ENCODE measurements around the gene MLANA. TPM values are rescaled to one million over a fixed set of nuclear protein-coding genes. Genes with fewer than 3 reads are reported as not detected.

MLANA gene
- total RNA-seq, 1 donor from 2014 or later: not detected

DNA sequence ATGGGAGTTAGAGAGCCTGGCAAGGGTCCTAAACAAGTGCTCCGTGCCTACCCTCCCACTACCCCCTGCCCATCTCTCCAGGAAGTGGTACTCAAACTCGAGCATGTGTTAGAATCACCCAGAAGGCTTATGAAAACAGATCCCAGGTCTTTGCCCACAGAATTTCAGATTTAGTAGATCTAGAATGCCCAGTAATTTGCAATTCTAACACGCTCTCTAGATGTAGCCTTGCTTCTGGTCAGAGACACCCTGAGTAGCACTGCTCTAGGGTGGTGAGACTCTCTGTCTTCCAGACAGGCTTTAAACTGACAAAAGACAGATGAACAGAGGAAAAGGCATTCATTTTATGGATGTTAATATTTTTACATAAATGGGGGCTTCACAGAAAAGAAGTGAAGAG lies 37.1 kb upstream of the MLANA start:
- no peak overlapping the region for H3K27ac Mint-ChIP-seq
- H3K36me3 Mint-ChIP-seq: no peaks in the 10 kb centered on the region
- no peak overlapping the region for H3K4me3 Mint-ChIP-seq
- DNase-seq (ENCODE audit: low spot score in 2 of 2, unreplicated experiment in 2 of 2): no peak
- TF ChIP-seq, protein P1, sequence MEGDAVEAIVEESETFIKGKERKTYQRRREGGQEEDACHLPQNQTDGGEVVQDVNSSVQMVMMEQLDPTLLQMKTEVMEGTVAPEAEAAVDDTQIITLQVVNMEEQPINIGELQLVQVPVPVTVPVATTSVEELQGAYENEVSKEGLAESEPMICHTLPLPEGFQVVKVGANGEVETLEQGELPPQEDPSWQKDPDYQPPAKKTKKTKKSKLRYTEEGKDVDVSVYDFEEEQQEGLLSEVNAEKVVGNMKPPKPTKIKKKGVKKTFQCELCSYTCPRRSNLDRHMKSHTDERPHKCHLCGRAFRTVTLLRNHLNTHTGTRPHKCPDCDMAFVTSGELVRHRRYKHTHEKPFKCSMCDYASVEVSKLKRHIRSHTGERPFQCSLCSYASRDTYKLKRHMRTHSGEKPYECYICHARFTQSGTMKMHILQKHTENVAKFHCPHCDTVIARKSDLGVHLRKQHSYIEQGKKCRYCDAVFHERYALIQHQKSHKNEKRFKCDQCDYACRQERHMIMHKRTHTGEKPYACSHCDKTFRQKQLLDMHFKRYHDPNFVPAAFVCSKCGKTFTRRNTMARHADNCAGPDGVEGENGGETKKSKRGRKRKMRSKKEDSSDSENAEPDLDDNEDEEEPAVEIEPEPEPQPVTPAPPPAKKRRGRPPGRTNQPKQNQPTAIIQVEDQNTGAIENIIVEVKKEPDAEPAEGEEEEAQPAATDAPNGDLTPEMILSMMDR (IDR thresholded peaks at IDR 0.05; ENCODE audit: unreplicated experiment): no peak
- peaks cover 22% of the 10 kb centered on the region for H3K4me1 Mint-ChIP-seq
- no peaks in the 10 kb centered on the region for H3K9me3 Mint-ChIP-seq
- no peaks in the 10 kb centered on the region for H3K27me3 Mint-ChIP-seq (ENCODE audit: low read depth)

DNA sequence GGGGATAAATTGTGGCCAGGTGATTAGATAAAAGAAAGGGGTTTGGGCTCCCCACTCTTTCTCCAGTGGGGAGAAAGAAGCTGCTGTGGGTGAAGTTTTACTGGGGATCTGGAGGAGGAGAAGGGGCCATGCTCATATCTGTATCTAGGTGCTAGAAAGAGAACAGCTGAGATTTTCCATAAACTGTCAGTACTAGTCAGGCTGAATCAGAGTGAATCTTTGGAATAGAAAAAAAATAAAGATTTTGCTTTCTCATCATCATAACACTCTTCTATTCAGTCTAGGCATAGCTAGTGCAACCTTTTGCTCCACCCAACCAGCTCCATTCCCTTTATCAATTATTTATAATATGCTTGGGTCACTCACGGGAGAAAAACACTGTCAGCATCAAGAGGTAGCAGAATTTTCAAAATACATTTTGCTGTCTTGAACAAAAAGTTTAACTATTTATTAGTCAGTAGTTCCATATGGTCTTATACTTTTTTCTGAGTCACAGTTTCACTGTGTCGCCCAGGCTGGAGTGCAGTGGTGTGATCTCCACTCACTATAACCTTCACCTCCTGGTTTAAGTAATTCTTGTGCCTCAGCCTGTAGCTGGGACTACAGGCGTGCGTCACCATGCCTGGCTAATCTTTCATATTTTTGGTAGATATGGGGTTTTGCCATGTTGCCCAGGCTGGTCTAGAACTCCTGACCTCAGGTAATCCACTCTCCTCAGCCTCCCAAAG lies 36.5 kb upstream of the MLANA start:
- Mint-ChIP-seq H3K36me3 (no peaks in the 10 kb centered on the region), H3K27ac (no peak overlapping the region), H3K4me1 (peaks cover 22% of the 10 kb centered on the region), H3K9me3 (no peaks in the 10 kb centered on the region), H3K27me3 (ENCODE audit: low read depth) (no peaks in the 10 kb centered on the region), H3K4me3 (no peak overlapping the region)
- TF ChIP-seq, protein P1 (IDR thresholded peaks at IDR 0.05; ENCODE audit: unreplicated experiment): no peak
- DNase-seq (ENCODE audit: low spot score in 2 of 2, unreplicated experiment in 2 of 2): no peak

DNA sequence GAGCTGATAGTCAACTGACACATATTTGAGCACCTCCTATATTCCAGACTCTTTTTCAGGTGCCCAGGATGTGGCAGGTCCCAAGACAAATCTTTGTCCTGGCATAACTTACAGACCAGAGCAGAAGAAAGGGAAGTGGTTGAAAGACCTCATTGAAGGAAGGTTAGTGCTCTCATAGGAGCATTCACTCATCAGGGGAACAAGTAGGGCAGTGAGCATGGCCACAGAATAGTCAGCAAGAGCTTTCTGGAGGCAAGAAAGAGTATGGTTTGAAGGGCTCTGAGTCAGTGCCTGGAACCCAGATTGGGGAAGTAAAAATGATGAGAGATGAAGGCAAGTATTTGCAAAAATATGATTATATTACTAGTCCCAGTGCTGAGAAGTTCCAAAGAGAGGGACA lies 32.8 kb upstream of the MLANA start:
- no peaks in the 10 kb centered on the region for H3K9me3 Mint-ChIP-seq
- H3K4me1 Mint-ChIP-seq: peaks cover 14% of the 10 kb centered on the region
- H3K27me3 Mint-ChIP-seq (ENCODE audit: low read depth): no peaks in the 10 kb centered on the region
- no peak overlapping the region for H3K4me3 Mint-ChIP-seq
- TF ChIP-seq, protein P1 (IDR thresholded peaks at IDR 0.05; ENCODE audit: unreplicated experiment): no peak
- H3K36me3 Mint-ChIP-seq: no peaks in the 10 kb centered on the region
- DNase-seq (ENCODE audit: low spot score in 2 of 2, unreplicated experiment in 2 of 2): no peak
- no peak overlapping the region for H3K27ac Mint-ChIP-seq

DNA sequence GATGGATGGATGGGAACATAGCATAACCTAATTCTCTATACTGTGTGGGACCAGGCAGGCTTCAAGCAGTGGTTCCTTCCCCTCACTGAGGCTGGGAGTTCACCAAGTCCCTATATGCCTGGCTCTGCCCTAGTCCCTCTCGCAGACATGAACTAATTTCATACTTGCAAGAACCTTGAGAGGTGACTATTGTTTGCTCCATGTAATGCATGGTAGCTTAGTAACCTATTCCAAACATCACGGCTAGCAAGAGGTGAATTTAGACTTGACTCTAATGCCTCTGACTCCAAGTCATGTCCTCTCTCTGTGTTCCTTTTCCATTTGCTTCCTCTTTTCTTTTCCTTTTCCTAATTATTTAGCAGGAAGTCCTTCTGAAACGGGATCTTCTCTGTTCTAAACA lies 31.9 kb upstream of the MLANA start:
- TF ChIP-seq, protein P1 (IDR thresholded peaks at IDR 0.05; ENCODE audit: unreplicated experiment): no peak
- H3K36me3 Mint-ChIP-seq: no peaks in the 10 kb centered on the region
- DNase-seq (ENCODE audit: low spot score in 2 of 2, unreplicated experiment in 2 of 2): no peak
- no peaks in the 10 kb centered on the region for H3K27me3 Mint-ChIP-seq (ENCODE audit: low read depth)
- H3K9me3 Mint-ChIP-seq: no peaks in the 10 kb centered on the region
- peaks cover 5% of the 10 kb centered on the region for H3K4me1 Mint-ChIP-seq
- no peak overlapping the region for H3K4me3 Mint-ChIP-seq
- no peak overlapping the region for H3K27ac Mint-ChIP-seq

DNA sequence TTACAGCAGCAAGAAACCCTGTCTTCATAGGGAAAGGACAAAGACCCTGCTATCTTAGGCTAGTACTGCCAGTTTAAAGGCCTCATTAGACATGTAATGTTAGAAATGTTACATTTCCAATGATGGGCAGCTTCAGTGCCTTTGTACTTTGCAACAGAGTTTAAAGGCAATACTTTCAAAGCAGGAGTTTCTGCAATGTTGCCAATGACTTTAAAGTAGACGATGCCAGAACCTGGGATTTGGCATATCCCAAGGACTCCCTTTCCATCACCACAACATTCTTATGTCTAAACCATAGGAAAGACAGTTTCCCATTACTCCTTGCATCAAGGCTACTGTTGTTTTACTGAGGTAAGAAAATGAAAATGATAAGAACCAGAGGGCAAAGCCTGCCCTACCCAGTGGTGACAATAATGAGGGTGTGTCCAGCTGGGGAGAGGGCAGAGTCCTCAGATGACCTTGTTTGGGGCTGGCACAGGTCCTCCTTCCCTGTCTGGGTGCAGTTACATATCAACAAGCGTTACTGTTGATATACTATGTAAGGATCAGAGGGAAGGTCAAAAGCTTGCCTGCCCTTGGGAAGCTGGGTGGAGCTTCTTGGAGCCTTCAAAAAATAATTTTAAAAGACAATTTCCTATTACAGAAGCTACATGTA lies 27.5 kb upstream of the MLANA start:
- Mint-ChIP-seq H3K27ac (no peak overlapping the region), H3K36me3 (no peaks in the 10 kb centered on the region), H3K4me1 (peaks cover 17% of the 10 kb centered on the region), H3K4me3 (no peak overlapping the region), H3K27me3 (ENCODE audit: low read depth) (no peaks in the 10 kb centered on the region), H3K9me3 (no peaks in the 10 kb centered on the region)
- TF ChIP-seq, protein P1 (IDR thresholded peaks at IDR 0.05; ENCODE audit: unreplicated experiment): no peak
- no peak for DNase-seq (ENCODE audit: low spot score in 2 of 2, unreplicated experiment in 2 of 2)
